GM23248 (cell line): ENCODE results near the gene AXIN1. TPM values are rescaled to one million over a fixed set of nuclear protein-coding genes. Genes with fewer than 3 reads are reported as not detected.

ENCODE experiments used
- DNase-seq: peaks from one replicate; pipeline ENCODE4 v3.0.0-alpha.2; 2015
- H2AFZ ChIP-seq: fragments of 200-600 bp; sonication (generic); 2 replicates; pipeline ENCODE4 v1.6.1; 2016; ENCODE audit warnings: antibody characterized with exemption
- H3F3A ChIP-seq: fragments of 200-600 bp; sonication (generic); 2 replicates; pipeline ENCODE4 v1.6.1; 2016; ENCODE audit warnings: mild to moderate bottlenecking, antibody characterized with exemption, mixed run types; ENCODE audit not compliant: insufficient read depth
- H3K27ac ChIP-seq: fragments of 200-600 bp; sonication (generic); 2 replicates; pipeline ENCODE4 v1.5.1; 2016; ENCODE audit warnings: mild to moderate bottlenecking
- H3K27me3 ChIP-seq: fragments of 200-600 bp; sonication (generic); replicated peaks from 2 replicates; pipeline ENCODE4 v1.6.1; 2016; ENCODE audit warnings: mild to moderate bottlenecking; ENCODE audit not compliant: insufficient read depth
- H3K36me3 ChIP-seq: fragments of 200-600 bp; sonication (generic); 2 replicates; pipeline ENCODE4 v1.6.1; 2016; ENCODE audit warnings: low read depth, mild to moderate bottlenecking
- H3K4me1 ChIP-seq: fragments of 200-600 bp; sonication (generic); 2 replicates; pipeline ENCODE4 v1.6.1; 2016; ENCODE audit warnings: mild to moderate bottlenecking; ENCODE audit not compliant: insufficient read depth
- H3K4me2 ChIP-seq: fragments of 200-600 bp; sonication (generic); one replicate; pipeline ENCODE4 v1.6.1; 2016; ENCODE audit warnings: mild to moderate bottlenecking; ENCODE audit not compliant: unreplicated experiment
- H3K4me3 ChIP-seq: fragments of 200-600 bp; sonication (generic); 2 replicates; pipeline ENCODE4 v1.5.1; 2016; ENCODE audit warnings: mild to moderate bottlenecking
- H3K79me2 ChIP-seq: fragments of 200-600 bp; sonication (generic); 2 replicates; pipeline ENCODE4 v1.6.1; 2016; ENCODE audit warnings: mild to moderate bottlenecking; ENCODE audit not compliant: insufficient read depth
- H3K9ac ChIP-seq: fragments of 200-600 bp; sonication (generic); 2 replicates; pipeline ENCODE4 v1.6.1; 2016; ENCODE audit warnings: mild to moderate bottlenecking
- H3K9me2 ChIP-seq: fragments of 200-600 bp; sonication (generic); 2 replicates; pipeline ENCODE4 v1.6.1; 2016; ENCODE audit warnings: mixed run types, mild to moderate bottlenecking, moderate library complexity; ENCODE audit not compliant: insufficient read depth
- H3K9me3 ChIP-seq: fragments of 200-600 bp; sonication (generic); one replicate; pipeline ENCODE4 v1.6.1; 2017; ENCODE audit warnings: low read depth
- H4K20me1 ChIP-seq: fragments of 200-600 bp; sonication (generic); 2 replicates; pipeline ENCODE4 v1.6.0; 2016; ENCODE audit not compliant: insufficient read depth
- EZH2 ChIP-seq: fragments of 200-600 bp; sonication (generic); IDR thresholded peaks from 2 replicates; pipeline ENCODE4 v1.6.1; 2018; ENCODE audit warnings: antibody characterized with exemption, mild to moderate bottlenecking; ENCODE audit not compliant: insufficient read depth, poor library complexity, severe bottlenecking
- EZH2phosphoT487 ChIP-seq: fragments of 200-600 bp; sonication (generic); IDR thresholded peaks from 2 replicates; pipeline ENCODE4 v1.6.1; 2018; ENCODE audit warnings: antibody characterized with exemption, moderate library complexity, mild to moderate bottlenecking, low read depth; ENCODE audit not compliant: insufficient read depth
- WGBS, 2 experiments: methylation state at CpG; one replicate each; pipeline ENCODE4 v1.1.6; 2015 to 2017; ENCODE audit warnings: low lambda C conversion rate in 2 of 2, low coverage in 1 of 2; ENCODE audit errors: missing lambda C conversion rate in 2 of 2; 5-methylcytosine and 5-hydroxymethylcytosine counted together
- in situ Hi-C: fragments of 300-500 bp; cut with MboI; formaldehyde crosslinking; loops from 2 replicates; pipeline ENCODE4 v1.15.0; 2020
- polyA plus RNA-seq: library from polyadenylated mRNA; unstranded; fragments of >200 nt; fragmentation: Nextera tagmentation; extraction: Ambion mirVana; gene quantifications from 2 replicates; pipeline ENCODE4 v1.2.1, GENCODE V29; 2016
- total RNA-seq: library from RNA; depleted of rRNA; stranded (reverse); fragments of >200 nt; shearing (Covaris generic); gene quantifications from 2 replicates; pipeline ENCODE4 v1.2.3, GENCODE V29; 2014

The AXIN1 gene
- total and polyA plus RNA-seq, 2 experiments from 2014 or later, result 3.3 to 27.1 TPM

GRCh38 chr16:361341-361871 is 8.9 kb upstream of the AXIN1 start:
- H3K9me3 ChIP-seq, result no peaks in the 10 kb centered on the region
- H2AFZ ChIP-seq, result no peak overlapping the region
- no peaks in the 10 kb centered on the region for H3K36me3 ChIP-seq
- H3F3A ChIP-seq, result no peaks in the 10 kb centered on the region
- H3K27ac ChIP-seq, result no peak overlapping the region
- no peaks in the 10 kb centered on the region for H3K4me1 ChIP-seq
- H3K4me2 ChIP-seq, result no peak overlapping the region
- H3K79me2 ChIP-seq, result no peaks in the 10 kb centered on the region
- no peak overlapping the region for H3K9ac ChIP-seq
- H3K4me3 ChIP-seq, result no peak overlapping the region
- 71 to 72% methylated on average over 24 to 30 of the region's 30 CpGs for WGBS, 2 experiments
- in situ Hi-C loops, result no loop called here
- H4K20me1 ChIP-seq, result no peaks in the 10 kb centered on the region
- no peak for DNase-seq
- no peak for TF ChIP-seq EZH2phosphoT487
- TF ChIP-seq EZH2, result no peak
- no peaks in the 10 kb centered on the region for H3K9me2 ChIP-seq
- no peaks in the 10 kb centered on the region for H3K27me3 ChIP-seq

GRCh38 chr16:360698-361336 is 8.3 kb upstream of the AXIN1 start:
- in situ Hi-C loops, result no loop called here
- no peaks in the 10 kb centered on the region for H4K20me1 ChIP-seq
- H3K4me1 ChIP-seq, result no peaks in the 10 kb centered on the region
- H3K79me2 ChIP-seq, result no peaks in the 10 kb centered on the region
- WGBS, 2 experiments, result 86 to 90% methylated on average over 43 to 47 of the region's 47 CpGs
- H3K4me2 ChIP-seq, result no peak overlapping the region
- no peak overlapping the region for H2AFZ ChIP-seq
- no peaks in the 10 kb centered on the region for H3F3A ChIP-seq
- no peak overlapping the region for H3K9ac ChIP-seq
- H3K9me2 ChIP-seq, result no peaks in the 10 kb centered on the region
- no peaks in the 10 kb centered on the region for H3K36me3 ChIP-seq
- H3K4me3 ChIP-seq, result no peak overlapping the region
- no peak for TF ChIP-seq EZH2
- no peak for TF ChIP-seq EZH2phosphoT487
- no peak for DNase-seq
- H3K27ac ChIP-seq, result no peak overlapping the region
- H3K9me3 ChIP-seq, result no peaks in the 10 kb centered on the region
- no peaks in the 10 kb centered on the region for H3K27me3 ChIP-seq

- no peaks in the 10 kb centered on the region for H3F3A ChIP-seq
- H3K9ac ChIP-seq, result no peak overlapping the region
- no peaks in the 10 kb centered on the region for H3K9me2 ChIP-seq
- no peak overlapping the region for H3K27ac ChIP-seq
- no peaks in the 10 kb centered on the region for H3K27me3 ChIP-seq
- H3K36me3 ChIP-seq, result no peaks in the 10 kb centered on the region
- no peak overlapping the region for H3K4me3 ChIP-seq
- H2AFZ ChIP-seq, result no peak overlapping the region
- no peaks in the 10 kb centered on the region for H3K9me3 ChIP-seq
- H3K79me2 ChIP-seq, result no peaks in the 10 kb centered on the region
- H4K20me1 ChIP-seq, result no peaks in the 10 kb centered on the region
- no peak overlapping the region for H3K4me2 ChIP-seq
- TF ChIP-seq EZH2phosphoT487, result no peak
- TF ChIP-seq EZH2, result no peak
- DNase-seq, result no peak
- no peaks in the 10 kb centered on the region for H3K4me1 ChIP-seq
- 81 to 84% methylated on average over 33 to 47 of the region's 47 CpGs for WGBS, 2 experiments
- in situ Hi-C loops, result no loop called here
Measured at GRCh38 chr16:359871-360697, 7.6 kb upstream of the AXIN1 start.

GRCh38 chr16:359067-359763 is 6.7 kb upstream of the AXIN1 start:
- H4K20me1 ChIP-seq, result no peaks in the 10 kb centered on the region
- H3K4me3 ChIP-seq, result no peak overlapping the region
- H3K27ac ChIP-seq, result no peak overlapping the region
- no peak overlapping the region for H3K4me2 ChIP-seq
- DNase-seq, result no peak
- H3K9me2 ChIP-seq, result no peaks in the 10 kb centered on the region
- H3K4me1 ChIP-seq, result no peaks in the 10 kb centered on the region
- no peaks in the 10 kb centered on the region for H3F3A ChIP-seq
- in situ Hi-C loops, result no loop called here
- TF ChIP-seq EZH2phosphoT487 (no peak), EZH2 (no peak)
- no peaks in the 10 kb centered on the region for H3K79me2 ChIP-seq
- no peaks in the 10 kb centered on the region for H3K9me3 ChIP-seq
- H2AFZ ChIP-seq, result no peak overlapping the region
- WGBS, 2 experiments, result 76 to 83% methylated on average over 16 to 19 of the region's 19 CpGs
- H3K27me3 ChIP-seq, result no peaks in the 10 kb centered on the region
- no peak overlapping the region for H3K9ac ChIP-seq
- no peaks in the 10 kb centered on the region for H3K36me3 ChIP-seq
